Non-pigmented ciliary epithelial cell (primary cell): ENCODE results near the gene RAVER1.
A peak's percentile ranks its signal among the peaks of the same experiment; 100 is the strongest.
"Not testable (repeated sequence)": the region's sequence is repeated elsewhere in the genome, so short reads cannot be mapped to it uniquely, and the experiment has no call there.

Source experiments
- DNase-seq: peaks from one replicate; pipeline ENCODE4 v3.0.0-alpha.2; 2010; ENCODE audit warnings: low read depth

Gene RAVER1

DNA sequence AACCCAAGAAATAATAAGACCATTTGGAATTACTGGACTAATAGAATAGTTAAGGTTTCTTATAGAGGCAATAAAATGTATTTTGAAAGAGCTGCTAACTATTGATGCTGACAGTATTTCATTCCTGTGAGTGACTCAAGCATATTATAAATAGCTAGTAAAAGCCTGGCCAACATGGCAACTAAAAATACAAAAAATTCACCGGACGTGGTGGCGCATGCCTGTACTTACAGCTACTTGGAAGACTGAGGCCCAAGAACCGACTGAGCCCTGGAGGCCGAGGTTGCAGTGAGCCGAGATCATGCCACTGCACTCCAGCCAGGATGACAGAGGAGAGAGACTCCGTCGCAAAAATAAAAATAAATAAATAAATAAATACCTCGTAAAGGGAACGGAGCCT is 11.5 kb upstream of the RAVER1 start:
- DNase-seq: no peak

DNA sequence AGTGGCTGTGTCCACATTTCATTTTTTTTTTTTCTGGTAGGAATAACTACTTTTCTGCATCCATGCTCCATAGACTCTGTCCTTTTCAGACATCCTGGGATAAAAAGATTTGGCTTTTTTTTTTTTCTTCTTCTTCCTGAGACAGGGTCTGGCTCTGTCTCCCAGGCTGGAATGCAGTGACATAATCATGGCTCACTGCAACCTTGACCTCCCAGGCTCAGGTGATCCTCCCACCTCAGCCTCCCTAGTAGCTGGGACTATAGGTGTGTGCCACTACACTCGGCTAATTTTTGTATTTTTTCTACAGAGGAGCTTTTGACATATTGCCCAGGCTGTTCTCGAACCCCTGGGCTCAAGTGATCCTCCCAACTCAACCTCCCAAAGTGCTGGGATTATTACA is 10.2 kb upstream of the RAVER1 start:
- no peak for DNase-seq

DNA sequence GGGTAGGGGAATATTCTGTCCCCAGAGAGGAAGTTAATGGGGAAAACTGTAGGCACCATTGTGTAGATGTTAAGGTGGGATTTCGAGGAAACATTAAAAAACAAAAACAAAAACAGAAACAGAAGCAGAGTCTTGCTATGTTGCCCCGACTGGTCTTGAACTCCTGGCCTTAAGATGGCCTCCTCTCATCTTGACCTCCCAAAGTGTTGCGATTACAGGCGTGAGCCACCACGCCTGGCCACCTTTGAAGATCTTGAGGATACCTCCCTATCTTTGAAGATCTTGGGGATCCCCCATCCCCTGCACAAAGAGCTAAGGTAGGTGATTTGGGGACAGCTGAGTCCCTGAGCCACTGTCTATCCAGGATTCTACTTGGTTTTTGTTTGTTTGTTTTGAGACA is 6.6 kb upstream of the RAVER1 start:
- DNase-seq: no peak

DNA sequence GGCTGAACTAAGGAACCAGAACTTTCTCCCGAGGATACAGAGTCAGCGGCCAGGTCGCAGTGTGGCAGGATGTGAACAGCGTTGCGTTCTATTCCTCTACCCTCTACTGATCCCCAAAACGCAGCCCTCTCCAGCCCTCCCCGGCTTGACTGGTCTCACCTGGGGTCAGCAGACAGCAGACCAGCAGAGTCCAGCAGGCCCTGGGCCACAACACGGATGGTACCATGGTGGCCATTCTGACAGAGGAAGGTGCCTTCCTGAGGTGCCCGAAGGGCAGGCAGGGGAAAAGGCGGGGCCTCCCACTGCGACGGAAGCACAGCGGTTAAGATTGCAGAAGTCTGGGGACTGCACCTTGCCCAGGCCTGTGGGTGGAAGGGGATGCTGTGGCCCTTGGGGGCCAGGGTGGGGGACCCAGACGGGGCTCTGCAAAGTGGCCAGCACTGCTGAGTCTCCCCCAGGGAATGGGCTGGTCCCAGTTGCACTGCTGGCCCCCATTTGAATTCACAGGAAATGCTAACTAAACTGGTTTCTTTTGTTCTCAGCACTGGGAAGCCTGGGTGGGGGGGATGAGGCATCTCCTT is 6.1 kb upstream of the RAVER1 start, which contains the start of gene ICAM3:
ICAM3 (minus strand) TSS at position 245 of the 581 bp plus-strand sequence; CDS start at position 235, 10 bp downstream.
- DNase-seq: no peak

DNA sequence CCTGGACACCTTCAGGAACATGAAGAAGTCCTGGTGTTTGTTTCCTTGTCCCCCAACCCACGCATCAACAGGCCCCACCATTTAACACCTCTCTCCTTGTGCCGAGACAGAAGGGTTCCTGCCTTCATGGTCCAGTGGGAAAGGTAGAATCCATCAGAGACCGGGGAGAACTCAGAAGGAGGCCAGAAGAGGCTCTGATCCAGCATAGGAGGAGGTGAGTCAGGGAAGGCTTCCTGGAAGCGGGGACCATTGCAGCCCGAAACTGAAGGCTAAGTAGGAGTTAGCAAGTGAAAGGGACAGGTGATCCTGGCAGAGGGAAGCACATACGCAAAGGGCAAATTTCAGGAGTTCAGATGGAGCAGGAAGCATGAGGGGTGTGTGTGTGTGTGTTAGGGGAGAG is 5.6 kb upstream of the RAVER1 start:
- DNase-seq: no peak

DNA sequence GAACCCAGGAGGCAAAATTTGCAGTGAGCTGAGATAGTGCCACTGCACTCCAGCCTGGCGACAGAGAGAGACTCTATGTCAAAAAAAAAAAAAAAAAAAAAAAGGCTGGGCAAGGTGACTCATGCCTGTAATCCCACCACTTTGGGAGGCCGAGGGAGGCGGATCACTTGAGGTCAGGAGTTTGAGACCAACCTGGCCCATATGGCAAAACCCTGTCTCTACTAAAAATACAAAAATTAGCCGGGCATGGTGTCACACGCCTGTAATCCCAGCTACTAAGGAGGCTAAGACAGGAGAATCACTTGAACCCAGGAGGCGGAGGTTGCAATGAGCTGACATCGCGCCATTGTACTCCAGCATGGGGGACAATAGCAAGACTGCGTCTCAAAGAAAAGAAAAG is 3.4 kb upstream of the RAVER1 start:
- DNase-seq: not testable (repeated sequence)

DNA sequence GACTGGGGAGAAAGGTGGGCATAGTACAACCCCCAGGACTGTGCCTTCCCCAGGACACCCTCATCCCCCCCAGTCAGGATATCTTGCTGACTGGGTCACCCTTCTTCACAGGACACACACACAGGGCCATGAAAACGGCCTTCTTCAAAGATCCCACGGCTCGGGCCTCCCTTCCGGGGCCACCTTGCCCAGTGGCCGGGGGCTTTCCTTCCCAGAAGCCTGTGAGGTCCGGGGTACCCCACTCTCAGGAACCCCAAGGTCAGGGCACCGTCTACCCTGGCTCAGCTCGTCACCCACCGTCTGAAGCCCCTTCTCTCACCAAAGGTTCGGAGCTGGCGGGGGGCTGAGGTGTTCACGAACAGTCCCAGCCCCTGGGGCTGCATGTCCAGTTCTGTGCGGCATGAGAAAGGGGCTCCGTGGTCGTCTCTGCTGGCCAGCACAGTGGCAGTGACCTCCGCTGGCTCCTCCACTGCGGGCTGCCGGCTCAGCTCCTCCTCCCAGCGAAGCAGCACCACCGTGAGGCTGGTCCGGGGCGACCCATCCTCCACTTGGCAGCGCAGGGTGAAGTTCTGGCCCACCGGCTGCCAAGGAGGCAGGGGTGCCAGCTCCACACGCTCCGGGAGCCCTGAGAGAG is 2.1 kb upstream of the RAVER1 start:
- no peak for DNase-seq

DNA sequence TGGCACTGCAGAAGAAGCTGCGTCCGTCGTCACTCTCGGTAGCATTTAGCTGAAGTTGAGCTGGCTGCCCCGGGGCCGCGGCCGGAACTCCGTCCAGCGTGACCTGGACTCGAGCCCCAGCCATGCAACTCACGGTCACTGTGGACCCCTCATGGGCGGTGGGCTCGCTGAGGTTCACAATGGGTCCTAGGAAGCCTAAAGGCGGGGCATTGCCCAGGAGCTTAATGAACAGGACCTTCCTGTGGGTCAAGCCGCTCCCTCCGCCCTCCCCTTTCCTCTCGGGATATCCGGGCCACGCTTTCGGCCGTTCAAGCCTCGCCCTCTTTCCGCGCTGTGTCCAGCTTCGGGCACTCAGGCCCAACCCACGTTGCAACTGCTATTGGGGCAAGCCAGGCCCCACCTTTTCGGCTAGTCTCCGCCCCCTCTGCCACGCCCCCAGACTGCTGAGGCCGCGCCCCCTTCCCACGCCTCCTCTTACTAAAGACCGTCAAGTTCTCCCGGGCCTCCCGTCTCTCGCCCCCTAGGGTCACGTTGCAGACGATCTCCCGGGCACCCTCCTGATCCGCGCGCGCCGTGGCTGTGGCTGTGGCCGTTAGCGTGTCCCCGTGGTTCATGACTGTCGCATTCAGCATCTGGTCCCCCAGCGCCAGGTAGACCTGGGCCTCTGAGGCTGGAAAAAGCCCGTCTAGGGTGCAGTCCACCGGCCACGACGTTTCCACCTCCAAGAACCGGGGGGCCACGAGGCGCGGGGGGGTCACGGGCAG is 1.4 kb upstream of the RAVER1 start:
- DNase-seq: peak; percentile 78

DNA sequence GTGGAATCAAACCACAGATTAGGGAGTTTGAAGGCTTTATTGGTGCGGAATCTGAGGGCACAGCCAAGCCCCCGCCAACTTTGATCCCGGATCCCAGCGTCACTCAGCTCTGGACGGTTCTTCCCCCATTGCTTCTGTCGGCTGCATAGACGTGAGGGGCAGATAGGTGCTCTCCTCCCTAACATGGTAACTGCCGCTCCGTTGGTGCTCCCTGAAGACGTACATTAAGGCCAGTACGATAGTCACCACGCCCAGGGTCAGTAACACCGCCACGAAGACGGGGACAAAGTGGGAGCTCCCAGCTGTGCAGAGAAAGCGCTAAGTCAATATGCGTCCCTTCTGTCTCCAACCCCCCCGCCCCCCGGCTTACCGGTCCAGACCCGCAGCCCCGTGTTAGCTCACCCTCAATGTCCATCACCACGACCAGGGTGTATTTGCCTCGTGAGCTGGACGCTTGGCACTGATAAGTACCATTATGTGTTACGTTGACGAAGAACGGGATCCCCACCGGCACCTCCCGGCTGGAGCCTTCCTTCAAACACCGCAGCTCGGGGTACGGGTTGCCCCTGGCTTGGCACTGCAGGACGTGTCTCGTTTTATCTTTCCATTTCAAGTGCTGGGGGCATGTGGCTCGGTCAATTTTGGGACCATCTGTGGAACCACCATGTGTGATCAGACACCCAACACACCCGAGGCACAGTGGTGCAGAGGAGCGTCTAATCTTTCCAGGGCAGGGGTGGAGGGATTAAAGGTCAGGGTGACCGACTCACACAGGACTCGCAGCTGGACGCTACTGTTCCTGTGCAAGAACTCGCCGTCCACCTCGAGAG is 644 bp upstream of the RAVER1 start:
- no peak for DNase-seq

DNA sequence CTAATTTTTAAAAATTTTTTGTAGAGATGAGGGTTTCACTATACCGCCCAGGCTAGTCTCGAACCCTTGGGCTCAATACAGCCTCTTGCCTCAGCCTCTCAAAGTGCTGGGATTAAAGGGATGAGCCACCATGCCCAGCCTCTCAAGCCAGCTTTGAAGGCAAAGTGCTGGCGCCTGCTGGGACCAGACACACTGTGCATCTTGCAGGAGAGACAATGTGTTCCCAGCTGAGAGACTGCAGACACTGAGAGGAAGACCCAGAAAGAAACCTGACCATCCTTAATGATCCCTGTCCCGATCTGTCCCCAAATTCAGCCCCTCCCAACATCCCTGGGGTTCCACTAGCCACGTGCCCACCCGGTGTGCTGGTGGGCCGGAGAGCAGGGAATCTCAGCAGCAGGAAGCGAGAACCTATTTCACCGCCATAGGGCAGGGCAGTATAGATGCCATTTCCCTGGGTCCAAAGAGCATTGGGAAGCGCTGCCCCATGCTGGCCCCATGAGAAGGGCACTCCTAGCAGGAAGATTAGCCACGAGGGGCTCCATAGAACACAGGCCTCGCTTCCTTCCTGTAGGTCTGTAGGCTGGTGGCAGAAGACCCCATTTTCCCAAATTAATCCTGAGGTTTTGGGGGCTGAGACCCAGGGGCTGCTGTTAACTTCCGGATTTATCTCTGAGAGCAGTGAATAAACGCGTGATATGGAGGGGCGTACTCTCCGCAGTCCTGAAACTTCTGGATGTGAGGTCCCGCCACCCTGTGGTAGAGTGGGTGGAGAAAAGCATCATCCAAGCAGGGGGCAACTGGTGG is 968 bp downstream of the RAVER1 start:
- DNase-seq: no peak

DNA sequence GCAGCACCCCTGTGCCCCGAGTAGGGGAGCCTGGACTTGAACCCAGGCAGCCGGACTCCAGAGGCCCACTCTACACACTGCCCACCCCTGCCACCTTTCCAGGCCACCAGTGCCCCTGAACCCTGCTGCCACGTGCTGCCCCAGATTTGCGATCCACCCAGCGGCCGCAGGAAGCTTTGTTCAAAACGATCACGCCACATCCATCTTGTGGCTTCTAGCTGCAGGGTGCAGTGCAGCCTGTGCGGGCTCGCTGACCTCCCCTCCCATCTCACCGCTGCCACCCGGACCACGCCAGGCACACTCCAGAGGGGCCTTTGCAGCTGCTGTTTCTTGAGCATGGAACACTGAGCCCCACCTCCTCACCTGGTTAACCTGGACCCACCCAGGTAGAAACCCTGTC is 3.8 kb downstream of the RAVER1 start:
- no peak for DNase-seq

DNA sequence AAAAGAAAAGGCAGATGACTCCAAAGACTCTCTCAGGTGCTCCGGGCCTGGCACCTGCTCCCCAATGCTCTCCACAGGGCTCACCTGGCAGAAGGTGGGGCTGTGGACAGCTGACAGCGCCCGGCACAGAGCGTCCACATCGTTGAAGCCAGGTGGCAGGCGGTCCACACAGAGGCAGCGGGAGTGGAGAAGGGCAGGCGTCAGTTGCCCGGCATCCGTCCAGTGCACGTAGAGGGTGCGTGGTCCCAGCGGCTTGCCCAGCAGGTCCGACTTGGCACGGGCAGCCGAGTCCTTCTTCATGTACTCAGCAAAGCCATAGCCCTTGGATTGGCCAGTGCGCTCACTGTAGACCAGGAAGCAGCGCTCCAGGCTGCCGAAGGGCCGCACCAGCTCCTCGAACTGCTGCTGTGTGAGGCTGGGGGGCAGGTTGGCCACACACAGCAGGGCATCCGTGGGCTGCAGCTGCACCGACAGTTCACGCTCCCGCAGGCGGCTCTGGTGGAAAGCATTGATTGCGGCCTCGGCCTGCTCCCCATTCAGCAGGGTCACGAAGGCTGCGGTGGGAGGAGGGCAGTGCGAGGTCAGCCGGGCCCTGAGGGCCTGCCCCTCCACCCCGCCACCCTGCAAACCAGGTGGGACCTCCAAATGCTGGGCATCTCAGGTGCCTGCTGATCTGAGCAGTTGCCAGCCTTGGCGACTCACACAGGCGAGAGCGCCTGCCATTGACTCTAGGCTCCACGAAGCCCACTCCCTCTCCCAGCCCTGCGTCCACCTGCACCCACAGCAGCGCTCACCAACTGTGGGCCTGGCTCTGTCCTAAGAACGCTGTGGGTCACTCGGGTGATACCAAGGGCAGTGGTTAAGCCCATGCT is 4.5 kb downstream of the RAVER1 start:
- no peak for DNase-seq

DNA sequence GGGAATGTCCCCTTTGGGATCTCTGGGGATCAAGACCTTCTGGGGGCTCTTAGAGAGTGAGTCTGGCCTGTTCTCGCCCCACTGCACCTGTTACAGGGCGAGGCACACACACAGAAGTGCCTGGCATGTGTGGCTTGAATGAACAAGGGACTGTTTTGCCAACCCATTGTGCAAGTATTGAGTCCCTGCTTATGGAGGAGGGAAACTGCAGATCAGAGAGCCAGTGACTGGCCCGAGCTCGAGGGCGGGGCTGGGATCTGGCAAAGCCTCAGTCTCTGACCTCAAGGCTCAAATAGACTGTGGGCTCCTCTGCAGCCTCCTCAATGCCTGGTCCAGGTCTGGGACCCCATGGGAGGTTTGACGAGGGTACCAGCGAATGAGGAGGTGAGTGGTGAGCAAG is 5.5 kb downstream of the RAVER1 start:
- no peak for DNase-seq

DNA sequence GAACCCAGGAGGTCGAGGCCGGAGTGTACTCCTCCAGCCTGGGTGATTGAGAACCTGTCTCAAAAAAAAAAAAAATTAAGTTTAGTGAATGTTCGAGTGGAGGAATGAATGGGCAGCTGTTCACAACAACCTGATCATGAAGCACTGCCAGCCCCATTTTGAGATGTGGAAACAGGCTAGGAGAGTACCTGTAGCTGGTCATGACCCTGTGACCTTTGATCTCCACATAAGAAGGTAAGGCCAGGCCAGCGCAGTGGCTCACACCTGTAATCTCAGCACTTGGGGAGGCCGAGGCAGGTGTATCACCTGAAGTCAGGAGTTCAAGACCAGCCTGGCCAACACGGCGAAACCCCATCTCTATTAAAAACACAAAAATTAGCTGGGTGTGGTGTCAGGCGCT is 7.6 kb downstream of the RAVER1 start:
- no peak for DNase-seq

DNA sequence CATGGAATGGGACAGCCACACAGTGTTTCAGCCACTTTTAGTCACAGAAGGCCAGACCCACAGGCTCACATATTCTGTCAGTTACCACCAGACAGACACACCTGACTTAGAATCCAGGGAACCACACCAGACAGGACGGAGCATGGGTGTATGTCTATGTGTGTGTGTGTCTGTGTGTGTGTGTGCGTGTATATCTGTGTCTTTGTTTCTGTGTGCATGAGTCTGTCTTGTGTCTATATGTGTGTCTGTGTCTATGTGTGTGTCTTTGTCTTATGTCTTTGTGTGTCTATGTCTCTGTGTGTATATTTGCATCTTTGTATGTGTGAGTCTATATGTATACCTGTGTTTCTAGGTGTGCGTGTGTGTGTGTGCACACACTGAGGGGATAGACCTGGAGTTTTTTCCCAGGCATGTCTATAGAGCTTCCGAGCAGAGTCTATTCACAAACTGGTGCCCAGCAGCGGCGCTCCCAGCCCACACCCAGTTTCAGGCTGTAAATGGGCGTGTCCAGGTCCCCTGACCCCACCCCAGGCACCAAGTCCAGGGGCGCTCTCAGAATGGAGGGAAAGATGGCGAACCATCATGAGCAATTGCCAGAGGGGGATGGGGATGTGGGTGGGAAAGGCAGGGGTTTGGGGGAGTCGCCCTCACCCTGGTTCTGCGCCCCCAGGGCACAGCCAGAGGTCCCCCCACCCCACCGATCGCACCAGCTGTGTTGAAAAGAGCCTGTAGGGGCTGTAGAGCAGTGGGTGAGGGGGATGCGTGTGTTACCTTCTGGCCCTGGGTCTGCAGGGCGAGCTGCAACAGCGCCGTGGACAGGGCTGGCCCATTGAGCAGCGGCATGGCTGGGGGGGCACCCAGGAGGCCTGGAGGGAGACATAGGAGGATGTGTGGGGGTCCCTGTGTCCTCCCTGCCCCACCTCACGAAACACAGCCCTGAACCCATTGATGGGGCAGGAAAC is 11.2 kb downstream of the RAVER1 start:
- no peak for DNase-seq

DNA sequence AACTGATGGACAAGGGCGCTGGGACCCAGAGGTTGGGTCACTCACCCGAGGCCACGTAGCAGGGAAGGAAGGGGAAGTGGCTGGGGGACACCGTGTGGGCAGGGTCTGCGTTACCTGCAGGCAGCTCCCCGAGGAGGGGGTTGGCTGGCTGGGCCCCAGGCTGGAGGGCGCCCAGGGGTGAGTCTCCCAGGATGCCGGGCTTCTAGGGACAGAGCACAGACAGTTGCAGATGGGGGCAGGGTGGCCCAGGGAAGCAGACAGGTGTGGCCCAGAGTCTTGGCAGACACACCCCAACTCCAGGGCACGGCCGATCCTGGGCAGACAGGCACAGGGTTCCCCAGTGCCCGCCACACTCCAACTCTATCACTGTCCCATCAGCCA is 11.9 kb downstream of the RAVER1 start:
- DNase-seq: no peak

DNA sequence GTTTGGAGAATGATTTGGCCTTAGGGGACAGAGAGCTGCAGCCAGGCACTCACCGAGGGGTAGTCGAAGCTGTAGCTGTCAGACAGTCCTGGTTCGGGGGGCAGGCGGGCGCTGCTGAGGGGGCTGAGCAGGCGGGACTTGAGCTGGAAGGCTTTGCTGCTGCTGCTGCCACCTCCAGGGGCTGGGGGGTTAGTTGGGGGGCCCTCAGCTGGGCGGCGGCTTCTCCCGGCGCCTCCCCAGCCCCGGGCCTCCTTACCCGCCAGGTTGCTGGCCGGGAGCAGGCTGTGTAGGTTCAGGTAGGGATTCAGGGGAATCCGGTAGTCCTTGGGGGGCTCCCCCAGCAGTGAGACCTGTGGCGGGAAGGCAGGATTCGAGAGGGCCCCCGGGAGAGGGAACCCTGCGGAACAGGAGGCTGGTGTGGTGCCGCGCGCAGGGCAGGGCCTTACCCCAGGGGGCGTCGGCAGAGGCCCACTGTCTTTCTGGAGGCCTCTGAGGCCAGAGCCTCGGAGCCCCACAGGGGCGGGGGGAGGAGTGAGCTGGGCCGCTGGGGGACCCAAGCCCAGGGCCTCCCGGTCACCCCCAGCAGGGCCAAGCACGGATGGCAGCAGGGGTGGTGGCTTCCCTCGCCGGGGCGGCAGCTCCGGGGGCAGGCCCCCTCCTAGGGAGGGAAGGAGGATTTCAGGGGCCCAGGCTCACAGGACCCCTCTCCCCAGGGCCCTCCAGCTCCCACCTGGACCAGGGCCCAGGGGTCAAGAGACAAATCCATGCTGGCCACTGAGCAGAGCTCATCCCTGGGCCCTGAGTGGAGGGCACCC is 12.5 kb downstream of the RAVER1 start:
- no peak for DNase-seq

DNA sequence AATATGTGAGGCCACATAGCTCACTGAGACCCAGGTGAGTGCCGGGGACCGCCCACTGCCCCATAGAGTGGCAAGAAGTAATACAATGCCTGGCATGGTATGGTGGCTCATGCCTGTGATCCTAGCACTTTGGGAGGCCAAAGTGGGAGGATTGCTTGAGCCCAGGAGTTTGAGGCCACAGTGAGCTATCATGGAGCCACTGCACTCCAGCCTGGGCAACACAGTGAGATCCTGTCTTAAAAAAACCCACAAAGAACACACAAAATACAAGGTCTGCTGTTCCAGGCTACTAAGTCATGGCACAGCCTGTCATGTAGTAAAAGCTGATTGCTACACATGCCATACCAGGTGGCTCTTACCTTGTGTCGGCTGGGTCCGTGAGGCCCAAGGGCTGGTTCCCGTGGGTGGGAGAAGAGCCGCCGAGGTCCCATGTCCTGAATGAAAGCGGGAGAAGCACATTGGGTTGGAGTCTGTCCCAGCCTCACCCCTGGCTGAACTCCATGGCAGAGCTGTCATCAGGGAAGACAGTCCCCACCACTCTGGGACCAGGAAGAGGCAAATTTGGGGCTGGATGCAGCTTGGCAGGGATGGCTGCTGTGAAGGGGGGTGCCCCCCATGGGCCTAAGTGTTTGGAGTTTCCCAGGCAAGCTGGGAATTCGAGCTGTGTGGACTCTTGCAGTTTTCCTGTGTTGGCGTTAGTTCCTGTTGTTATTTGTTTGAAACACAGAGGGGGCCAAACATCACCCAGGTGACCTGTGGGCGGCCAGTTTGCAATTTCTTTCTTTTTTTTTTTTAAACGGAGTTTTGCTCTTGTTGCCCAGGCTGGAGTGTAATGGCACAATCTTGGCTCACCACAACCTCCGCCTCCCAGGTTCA is 14.3 kb downstream of the RAVER1 start:
- DNase-seq: no peak
